NCI-H524 (cell line): ENCODE results near the gene SDS.
"Not testable (repeated sequence)": the region's sequence is repeated elsewhere in the genome, so short reads cannot be mapped to it uniquely, and the experiment has no call there.

Experiments used
- DNase-seq, 2 experiments: peaks; one replicate each; lab custom pipeline; 2025; lab: John Stamatoyannopoulos, UW

Gene SDS

GRCh38 chr12:113374823-113375428 is 28.8 kb downstream of the SDS start:
- DNase-seq: no peak

GRCh38 chr12:113373969-113374368 is 29.7 kb downstream of the SDS start:
- DNase-seq: no peak

GRCh38 chr12:113373440-113373839 is 30.2 kb downstream of the SDS start:
- no peak for DNase-seq

GRCh38 chr12:113372371-113372770 is 31.3 kb downstream of the SDS start:
- DNase-seq: no peak

GRCh38 chr12:113371808-113372207 is 31.9 kb downstream of the SDS start:
- no peak for DNase-seq

GRCh38 chr12:113370923-113371682 is 32.6 kb downstream of the SDS start:
- DNase-seq: no peak

- no peak for DNase-seq
These were observed 34.2 kb downstream of the SDS start for GRCh38 chr12:113369391-113369985.

- no peak for DNase-seq
These were observed 35.4 kb downstream of the SDS start for GRCh38 chr12:113368331-113368730.

GRCh38 chr12:113366827-113367226 is 36.9 kb downstream of the SDS start:
- DNase-seq: no peak

- no peak for DNase-seq
These were observed 37.9 kb downstream of the SDS start for GRCh38 chr12:113365639-113366395.

GRCh38 chr12:113364698-113365097 is 39.0 kb downstream of the SDS start:
- DNase-seq: no peak

GRCh38 chr12:113361574-113362370 is 41.9 kb downstream of the SDS start:
- no peak for DNase-seq

GRCh38 chr12:113359939-113360748 is 43.5 kb downstream of the SDS start:
- DNase-seq: no peak

GRCh38 chr12:113359133-113359938 is 44.4 kb downstream of the SDS start:
- DNase-seq: peak in 1 of 2 experiments; percentile 9

- DNase-seq: peak; percentile 79 to 86
These were observed 45.1 kb downstream of the SDS start, which contains the start of gene PLBD2 for GRCh38 chr12:113358381-113359132. Gene PLBD2, plus strand, starts transcription at chr12:113358587. Its CDS starts 14 bp downstream, at chr12:113358601.

- not testable (repeated sequence) for DNase-seq
These were observed 49.5 kb downstream of the SDS start for GRCh38 chr12:113354192-113354591.

GRCh38 chr12:113351089-113351488 is 52.6 kb downstream of the SDS start:
- DNase-seq: no peak

- no peak for DNase-seq
These were observed 54.7 kb downstream of the SDS start for GRCh38 chr12:113348849-113349536.
